HT1080 (cell line): Measurements from ENCODE around the gene RBM47. TPM values are rescaled to one million over a fixed set of nuclear protein-coding genes. Genes with fewer than 3 reads are reported as not detected.

Source experiments
- DNase-seq: peaks from one replicate; pipeline ENCODE4 v3.0.0-alpha.2; 2015; ENCODE audit warnings: low read depth
- small RNA-seq: library from RNA; depleted of rRNA; stranded (forward); fragments of <200 nt; gene quantifications from one replicate; pipeline ENCODE3, GENCODE V24; 2014
- total RNA-seq: library from RNA; depleted of rRNA; stranded (reverse); fragments of >200 nt; shearing (Covaris generic); gene quantifications from 2 replicates; pipeline ENCODE4 v1.2.3, GENCODE V29; 2014; rRNA removed

RBM47 gene
- total RNA-seq, 1 experiment from 2014 or later, result 1.5 TPM

- no peak for DNase-seq
These were observed 251.0 kb downstream of the RBM47 start for GRCh38 chr4:40378619-40379018.

DNA sequence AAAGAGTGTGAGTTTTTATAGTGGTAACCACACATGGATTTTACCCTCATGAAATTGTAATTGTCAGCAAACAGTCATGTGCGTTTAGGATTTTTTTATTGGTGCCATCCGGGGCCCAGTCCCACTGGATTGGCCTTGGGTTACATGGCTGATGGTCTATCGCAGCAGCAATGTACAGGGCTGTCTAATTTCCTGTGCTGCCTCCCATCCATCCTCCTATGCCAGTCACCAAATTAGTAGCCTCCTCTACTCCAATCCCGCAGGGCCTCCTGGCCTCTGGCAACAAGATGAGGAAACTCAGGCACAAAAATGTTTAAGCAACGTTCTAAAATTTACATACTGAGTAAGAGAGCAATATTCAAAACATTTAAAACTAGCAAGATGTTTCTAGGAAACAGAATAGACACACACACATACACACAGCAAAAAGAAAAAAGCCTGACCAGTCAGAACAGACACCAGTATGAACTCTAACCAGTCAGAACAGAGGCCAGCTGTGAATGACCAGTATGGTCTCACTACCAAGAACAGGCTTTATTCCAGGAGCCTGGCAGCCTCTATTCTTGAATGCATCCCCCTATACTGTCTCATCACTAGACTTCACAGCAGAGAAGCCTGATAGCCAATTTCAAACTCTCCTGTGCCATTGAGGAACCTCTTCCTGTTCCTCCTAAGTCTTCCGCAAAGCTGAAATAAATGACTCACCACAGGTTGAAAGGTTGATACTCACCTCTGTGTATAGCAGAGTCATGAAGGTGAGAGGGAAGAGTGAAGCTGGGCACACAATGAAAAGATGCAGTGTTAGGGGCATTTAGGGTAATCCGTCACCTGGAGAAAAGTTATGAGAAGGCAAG lies 251.9 kb downstream of the RBM47 start:
- DNase-seq, result no peak

DNA sequence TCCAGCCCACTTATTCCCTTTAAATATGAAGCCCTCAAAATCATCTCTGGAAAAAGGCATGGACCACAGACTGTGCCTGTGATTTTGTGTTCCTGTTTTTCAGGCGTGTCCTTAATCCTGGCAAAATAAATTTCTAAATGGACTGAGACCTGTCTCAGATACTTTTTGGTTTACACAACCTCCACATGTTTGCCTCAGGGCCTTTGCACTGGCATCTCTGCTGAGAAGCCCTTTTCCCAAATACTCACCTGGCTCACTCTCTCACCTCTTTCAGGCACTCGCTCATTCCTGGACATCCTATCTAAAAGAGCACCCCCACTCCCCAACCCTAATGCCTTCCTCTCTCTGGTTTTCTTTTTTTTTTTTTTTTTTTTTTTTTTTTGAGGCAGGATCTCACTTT lies 254.0 kb downstream of the RBM47 start:
- no peak for DNase-seq

DNA sequence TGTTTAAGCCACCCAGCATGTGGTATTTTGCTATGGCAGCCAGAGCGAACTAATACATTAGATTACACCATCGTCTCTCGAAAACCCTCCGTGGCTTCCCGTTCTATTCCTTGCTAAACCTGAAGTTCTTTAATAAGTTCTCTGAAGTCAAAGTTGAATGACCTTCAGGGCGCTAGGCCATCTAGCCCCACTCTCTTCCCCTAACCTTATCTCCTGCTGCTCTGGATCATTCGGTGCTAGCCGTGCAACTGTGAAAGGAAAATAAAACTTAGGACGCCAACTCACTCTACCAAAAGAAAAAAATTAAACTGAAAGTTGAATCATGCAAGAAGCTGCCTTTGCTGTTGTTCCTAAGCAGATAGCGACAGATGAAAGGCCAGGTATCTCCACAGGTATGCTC lies 254.6 kb downstream of the RBM47 start:
- no peak for DNase-seq

DNA sequence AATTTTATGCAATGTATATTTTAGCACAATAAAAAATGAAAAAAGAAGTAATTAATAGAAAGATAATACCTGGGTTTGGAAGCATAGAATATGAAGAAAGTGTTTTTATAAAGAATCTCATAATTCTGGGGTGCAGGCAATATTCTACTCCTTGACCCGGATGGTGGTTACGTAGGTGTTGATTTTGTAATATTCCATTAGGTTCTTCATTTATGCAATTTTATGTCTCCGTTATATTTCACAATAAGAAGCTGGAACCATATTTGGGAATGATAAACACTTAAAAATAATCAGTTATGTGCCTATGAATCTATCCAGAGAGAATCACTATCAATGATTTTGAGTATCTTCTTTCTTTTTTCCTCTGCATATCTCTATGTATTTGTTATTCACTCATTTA lies 256.0 kb downstream of the RBM47 start:
- DNase-seq, result no peak

Small RNA genes lying within 50 kb of the gene (small RNA-seq; reads per million reads assigned to genes)
- gene AC098869.1 (not detected), gene MIR4802 (not detected), gene RNU7-74P (not detected)

Other genes starting within 250 kb of the RBM47 start
- gene NSUN7, start 120.1 kb upstream of the RBM47 start, total RNA-seq, result not detected in 2 replicates